CD4-positive, alpha-beta T cell treated with Interferon gamma for 1 hour (primary cell): Measurements from ENCODE around the gene MICU2.
"Not testable (repeated sequence)": the region's sequence is repeated elsewhere in the genome, so short reads cannot be mapped to it uniquely, and the experiment has no call there.

Experiments
- DNase-seq: peaks from one replicate; pipeline ENCODE4 v3.0.0-alpha.2; 2020

The MICU2 gene

GRCh38 chr13:21590665-21591456 is 13.1 kb downstream of the MICU2 start:
- not testable (repeated sequence) for DNase-seq

GRCh38 chr13:21590231-21590630 is 13.7 kb downstream of the MICU2 start:
- no peak for DNase-seq

GRCh38 chr13:21589510-21589909 is 14.5 kb downstream of the MICU2 start:
- not testable (repeated sequence) for DNase-seq

- not testable (repeated sequence) for DNase-seq
These were observed 15.6 kb downstream of the MICU2 start for GRCh38 chr13:21588411-21588810.

GRCh38 chr13:21584973-21585592 is 18.9 kb downstream of the MICU2 start:
- DNase-seq, result no peak

GRCh38 chr13:21583478-21583877 is 20.5 kb downstream of the MICU2 start:
- DNase-seq, result no peak

GRCh38 chr13:21580736-21581135 is 23.2 kb downstream of the MICU2 start:
- DNase-seq, result no peak

- no peak for DNase-seq
These were observed 24.1 kb downstream of the MICU2 start for GRCh38 chr13:21579754-21580316.

GRCh38 chr13:21578748-21579147 is 25.2 kb downstream of the MICU2 start:
- DNase-seq, result no peak

GRCh38 chr13:21576426-21576825 is 27.5 kb downstream of the MICU2 start:
- no peak for DNase-seq

- DNase-seq, result no peak
These were observed 29.9 kb downstream of the MICU2 start for GRCh38 chr13:21573920-21574712.

GRCh38 chr13:21569686-21570085 is 34.3 kb downstream of the MICU2 start:
- no peak for DNase-seq

GRCh38 chr13:21568854-21569253 is 35.1 kb downstream of the MICU2 start:
- DNase-seq, result no peak

GRCh38 chr13:21567714-21568113 is 36.3 kb downstream of the MICU2 start:
- no peak for DNase-seq

GRCh38 chr13:21557995-21558394 is 46.0 kb downstream of the MICU2 start:
- DNase-seq, result no peak

- DNase-seq, result no peak
These were observed 47.9 kb downstream of the MICU2 start for GRCh38 chr13:21556051-21556450.

GRCh38 chr13:21553261-21553660 is 50.7 kb downstream of the MICU2 start:
- DNase-seq, result not testable (repeated sequence)

GRCh38 chr13:21550918-21551317 is 53.1 kb downstream of the MICU2 start:
- no peak for DNase-seq

- DNase-seq, result no peak
These were observed 54.3 kb downstream of the MICU2 start for GRCh38 chr13:21549633-21550032.

GRCh38 chr13:21548577-21548976 is 55.4 kb downstream of the MICU2 start:
- DNase-seq, result no peak

- no peak for DNase-seq
These were observed 57.6 kb downstream of the MICU2 start for GRCh38 chr13:21546372-21546771.

- no peak for DNase-seq
These were observed 59.5 kb downstream of the MICU2 start for GRCh38 chr13:21544515-21544914.

GRCh38 chr13:21542563-21542962 is 61.4 kb downstream of the MICU2 start:
- no peak for DNase-seq
